CD4-positive, alpha-beta T cell (primary cell): ENCODE results near the gene AIFM3. TPM values are rescaled to one million over a fixed set of nuclear protein-coding genes. Genes with fewer than 3 reads are reported as not detected.

Experiments
- ATAC-seq: fragments of 200-7000 bp; cut with Tn5 transposase; one replicate; pipeline ENCODE4 v1.10.0; 2022; ENCODE audit warnings: mild to moderate bottlenecking; ENCODE audit not compliant: poor library complexity
- CTCF ChIA-PET: fragments of 350-600 bp; sonication (Branson Sonifier 250); formaldehyde crosslinking; loops from one replicate; lab custom pipeline; 2021; ENCODE audit warnings: antibody characterized with exemption, inconsistent platforms; lab: Charles Lee
- POLR2A ChIA-PET: fragments of 350-600 bp; sonication (Branson Sonifier 250); formaldehyde crosslinking; loops from one replicate; lab custom pipeline; 2021; ENCODE audit warnings: antibody characterized with exemption, inconsistent platforms; lab: Charles Lee
- DNase-seq, 14 experiments: peaks; one replicate each; pipeline ENCODE4 v3.0.0-alpha.2; 2013 to 2020; ENCODE audit warnings: mixed read lengths in 2 of 14
- H3K27ac ChIP-seq, 2 donors: one replicate each; pipeline versions ENCODE4 v1.5.1 to v1.7.0; 2013; ENCODE audit warnings: low read length in 2 of 2, low read depth in 1 of 2, mild to moderate bottlenecking in 1 of 2
- H3K27me3 ChIP-seq, 2 experiments: 1 replicate in 1 of 2; 2 replicates in 1 of 2; pipeline versions ENCODE4 v1.6.1 to v1.7.0; 2013; ENCODE audit warnings: low read length in 2 of 2, control low read depth in 1 of 2, mild to moderate bottlenecking in 1 of 2, moderate library complexity in 1 of 2; ENCODE audit not compliant: insufficient read depth in 2 of 2, control insufficient read depth in 1 of 2
- H3K36me3 ChIP-seq: one replicate; pipeline ENCODE4 v1.6.1; 2013; ENCODE audit warnings: low read length, control low read depth; ENCODE audit not compliant: insufficient read depth
- H3K4me1 ChIP-seq: one replicate; pipeline ENCODE4 v1.6.1; 2013; ENCODE audit warnings: low read length, control low read depth; ENCODE audit not compliant: insufficient read depth
- H3K4me3 ChIP-seq: one replicate; pipeline ENCODE4 v1.5.1; 2013; ENCODE audit warnings: mild to moderate bottlenecking, low read length, moderate library complexity
- H3K9me3 ChIP-seq, 2 experiments: 1 replicate in 1 of 2; 2 replicates in 1 of 2; pipeline versions ENCODE4 v1.6.1 to v1.7.0; 2013; ENCODE audit warnings: low read length in 2 of 2, mild to moderate bottlenecking in 2 of 2, control low read depth in 1 of 2, moderate library complexity in 1 of 2; ENCODE audit not compliant: control insufficient read depth in 1 of 2, insufficient read depth in 1 of 2
- H3K27ac Mint-ChIP-seq: one replicate; pipeline ENCODE4 v1.8.0; 2020; ENCODE audit warnings: mixed read lengths
- H3K27me3 Mint-ChIP-seq: one replicate; pipeline ENCODE4 v1.8.0; 2021; ENCODE audit warnings: mixed read lengths
- H3K36me3 Mint-ChIP-seq: one replicate; pipeline ENCODE4 v1.8.0; 2021; ENCODE audit warnings: low read depth, mixed read lengths
- H3K4me1 Mint-ChIP-seq: one replicate; pipeline ENCODE4 v1.8.0; 2021; ENCODE audit warnings: low read depth, mixed read lengths
- H3K4me3 Mint-ChIP-seq: one replicate; pipeline ENCODE4 v1.8.0; 2020; ENCODE audit warnings: mild to moderate bottlenecking, mixed read lengths
- H3K9me3 Mint-ChIP-seq: one replicate; pipeline ENCODE4 v1.8.0; 2020; ENCODE audit warnings: mixed read lengths
- CTCF ChIP-seq: fragments of 200-600 bp; IDR thresholded peaks from one replicate; pipeline ENCODE4 v1.8.0; 2022; ENCODE audit warnings: antibody characterized with exemption, mild to moderate bottlenecking
- intact Hi-C, 2 experiments: fragments of 100-400 bp; cut with DNase I in 1 of 2; cut with micrococcal nuclease in 1 of 2; formaldehyde crosslinking; loops; one replicate each; pipeline versions ENCODE4 v1.15.1 to v1.9.0; 2023 to 2025; cut with DNase I, micrococcal nuclease
- total RNA-seq, 174 experiments: library from RNA in 2 of 174; stranded (reverse) in 2 of 174; gene quantifications; one replicate each; pipeline ENCODE4 v1.2.3 and lab custom pipeline; 2021 to 2026

Gene AIFM3
- total RNA-seq, 2 experiments from 2014 or later = 0.34 to 0.41 TPM

GRCh38 chr22:20956258-20957101, 10.6 kb upstream of the AIFM3 start:
- POLR2A ChIA-PET = no interaction called here
- CTCF ChIA-PET = interaction anchor here (0.6 to 1.1 kb wide), 2 partner anchors 19 to 40 kb away, joined by 3 to 8 read pairs; no protein-coding TSS in a partner anchor

GRCh38 chr22:20957102-20957682, 9.9 kb upstream of the AIFM3 start:
- DNase-seq (peak in 1 of 14 experiments; percentile 17), ATAC-seq (peak; percentile 17)
- H3K9me3 ChIP-seq = peaks cover 0 to 3% of the 10 kb centered on the region in 2 experiments
- POLR2A ChIA-PET = no interaction called here
- peaks cover 21% of the 10 kb centered on the region for H3K36me3 Mint-ChIP-seq
- H3K9me3 Mint-ChIP-seq = no peaks in the 10 kb centered on the region
- H3K4me1 Mint-ChIP-seq = peaks cover 14% of the 10 kb centered on the region
- peaks cover 21% of the 10 kb centered on the region in 2 experiments for H3K27me3 ChIP-seq
- H3K4me3 Mint-ChIP-seq = no peak overlapping the region
- no peak overlapping the region for H3K27ac ChIP-seq
- no peak for TF ChIP-seq CTCF
- H3K4me1 ChIP-seq = peaks cover 26% of the 10 kb centered on the region
- H3K27me3 Mint-ChIP-seq = peaks cover 36% of the 10 kb centered on the region
- H3K27ac Mint-ChIP-seq = no peak overlapping the region
- H3K36me3 ChIP-seq = peaks cover 20% of the 10 kb centered on the region
- H3K4me3 ChIP-seq = peak overlapping the region; percentile 47
- CTCF ChIA-PET = no interaction called here
- intact Hi-C loops = no loop called here

More at GRCh38 chr22:20956258-20957101, 10.6 kb upstream of the AIFM3 start:
- Histone ChIP-seq H3K4me3 (no peak overlapping the region), H3K4me1 (peaks cover 22% of the 10 kb centered on the region), H3K36me3 (peaks cover 27% of the 10 kb centered on the region), H3K9me3 (peaks cover 0 to 3% of the 10 kb centered on the region in 2 experiments), H3K27me3 (peaks cover 21% of the 10 kb centered on the region in 2 experiments), H3K27ac (no peak overlapping the region)
- H3K36me3 Mint-ChIP-seq = peaks cover 26% of the 10 kb centered on the region
- H3K4me1 Mint-ChIP-seq = peaks cover 8% of the 10 kb centered on the region
- intact Hi-C loops = no loop called here
- H3K9me3 Mint-ChIP-seq = no peaks in the 10 kb centered on the region
- no peak for DNase-seq
- H3K27me3 Mint-ChIP-seq = peaks cover 30% of the 10 kb centered on the region
- TF ChIP-seq CTCF = no peak
- no peak overlapping the region for H3K27ac Mint-ChIP-seq
- no peak for ATAC-seq
- H3K4me3 Mint-ChIP-seq = peak overlapping the region; percentile 25

- DNase-seq (no peak), ATAC-seq (peak; percentile 14)
- H3K4me1 Mint-ChIP-seq = peaks cover 14% of the 10 kb centered on the region
- CTCF ChIA-PET = interaction anchor here (0.5 kb wide), 1 partner anchor 733 kb away, joined by 3 read pairs; no protein-coding TSS in a partner anchor
- Histone ChIP-seq H3K9me3 (peaks cover 0 to 3% of the 10 kb centered on the region in 2 experiments), H3K27ac (no peak overlapping the region), H3K27me3 (peaks cover 21% of the 10 kb centered on the region in 2 experiments), H3K36me3 (peaks cover 14% of the 10 kb centered on the region), H3K4me3 (peak overlapping the region; percentile 47), H3K4me1 (peaks cover 26% of the 10 kb centered on the region)
- POLR2A ChIA-PET = no interaction called here
- H3K36me3 Mint-ChIP-seq = peaks cover 14% of the 10 kb centered on the region
- H3K9me3 Mint-ChIP-seq = no peaks in the 10 kb centered on the region
- intact Hi-C loops = no loop called here
- peaks cover 37% of the 10 kb centered on the region for H3K27me3 Mint-ChIP-seq
- no peak overlapping the region for H3K27ac Mint-ChIP-seq
- no peak overlapping the region for H3K4me3 Mint-ChIP-seq
- no peak for TF ChIP-seq CTCF
Observed at GRCh38 chr22:20957683-20958431, 9.2 kb upstream of the AIFM3 start.
